HG03039 (cell line): ENCODE results near the gene PITPNM1.

ENCODE experiments used
- ATAC-seq: cut with Tn5 transposase; IDR thresholded peaks from one replicate; pipeline ENCODE4 v1.9.1; 2021; ENCODE audit warnings: mild to moderate bottlenecking, moderate library complexity; ENCODE audit not compliant: unreplicated experiment

The PITPNM1 gene

GRCh38 chr11:67504005-67504949 is 886 bp downstream of the PITPNM1 start:
- ATAC-seq: no peak

GRCh38 chr11:67503119-67504004 is 1.8 kb downstream of the PITPNM1 start:
- ATAC-seq: no peak

GRCh38 chr11:67502328-67502979 is 2.7 kb downstream of the PITPNM1 start:
- no peak for ATAC-seq

- no peak for ATAC-seq
Observed at GRCh38 chr11:67501854-67502253, 3.3 kb downstream of the PITPNM1 start.

GRCh38 chr11:67500831-67501715 is 4.1 kb downstream of the PITPNM1 start:
- no peak for ATAC-seq

- no peak for ATAC-seq
Observed at GRCh38 chr11:67500484-67500821, 4.7 kb downstream of the PITPNM1 start.

- no peak for ATAC-seq
Observed at GRCh38 chr11:67499808-67500483, 5.2 kb downstream of the PITPNM1 start.

- ATAC-seq: no peak
Observed at GRCh38 chr11:67498544-67498972, 6.6 kb downstream of the PITPNM1 start.

GRCh38 chr11:67497656-67498291 is 7.4 kb downstream of the PITPNM1 start:
- ATAC-seq: no peak

GRCh38 chr11:67496113-67496512 is 9.1 kb downstream of the PITPNM1 start:
- no peak for ATAC-seq

- ATAC-seq: no peak
Observed at GRCh38 chr11:67495234-67496005, 9.7 kb downstream of the PITPNM1 start.

- no peak for ATAC-seq
Observed at GRCh38 chr11:67494371-67495233, 10.6 kb downstream of the PITPNM1 start.

- no peak for ATAC-seq
Observed at GRCh38 chr11:67493548-67494370, 11.4 kb downstream of the PITPNM1 start.

- ATAC-seq: no peak
Observed at GRCh38 chr11:67492801-67493547, 12.2 kb downstream of the PITPNM1 start.

- ATAC-seq: no peak
Observed at GRCh38 chr11:67492069-67492727, 13.0 kb downstream of the PITPNM1 start.
